Stimulated activated CD8-positive, alpha-beta memory T cell treated with anti-CD3 and anti-CD28 coated beads, Interleukin-4, amount 100 ng/mL, for 4 hours (primary cell): ENCODE results near the gene NHSL2.
A peak's percentile ranks its signal among the peaks of the same experiment; 100 is the strongest.

Source experiments
- DNase-seq, 2 donors: peaks; one replicate each; pipeline ENCODE4 v3.0.0-alpha.2; 2020; ENCODE audit warnings: low read depth in 2 of 2, low spot score in 1 of 2

The NHSL2 gene

GRCh38 chrX:71989768-71990426 is 79.3 kb downstream of the NHSL2 start:
- no peak for DNase-seq

GRCh38 chrX:71990518-71990917 is 79.9 kb downstream of the NHSL2 start:
- DNase-seq, result no peak

GRCh38 chrX:71991164-71991563 is 80.5 kb downstream of the NHSL2 start:
- no peak for DNase-seq

- DNase-seq, result peak; percentile 3 to 34
Observed at GRCh38 chrX:71992711-71993110, 82.1 kb downstream of the NHSL2 start.

GRCh38 chrX:71993371-71993770 is 82.7 kb downstream of the NHSL2 start:
- no peak for DNase-seq

- no peak for DNase-seq
Observed at GRCh38 chrX:71994601-71995000, 84.0 kb downstream of the NHSL2 start.

- DNase-seq, result no peak
Observed at GRCh38 chrX:71995122-71995521, 84.5 kb downstream of the NHSL2 start.

GRCh38 chrX:71996136-71996535 is 85.5 kb downstream of the NHSL2 start:
- DNase-seq, result no peak

- no peak for DNase-seq
Observed at GRCh38 chrX:71996826-71997225, 86.2 kb downstream of the NHSL2 start.

GRCh38 chrX:71997320-71997719 is 86.7 kb downstream of the NHSL2 start:
- no peak for DNase-seq

GRCh38 chrX:71998836-71999509 is 88.3 kb downstream of the NHSL2 start:
- no peak for DNase-seq

- DNase-seq, result no peak
Observed at GRCh38 chrX:71999535-71999934, 88.9 kb downstream of the NHSL2 start.

- DNase-seq, result no peak
Observed at GRCh38 chrX:72001471-72001870, 90.8 kb downstream of the NHSL2 start.

GRCh38 chrX:72001906-72002305 is 91.3 kb downstream of the NHSL2 start:
- no peak for DNase-seq

GRCh38 chrX:72002875-72003274 is 92.2 kb downstream of the NHSL2 start:
- no peak for DNase-seq

GRCh38 chrX:72003811-72004750 is 93.4 kb downstream of the NHSL2 start:
- no peak for DNase-seq

- no peak for DNase-seq
Observed at GRCh38 chrX:72005046-72005445, 94.4 kb downstream of the NHSL2 start.

- DNase-seq, result no peak
Observed at GRCh38 chrX:72006461-72006860, 95.8 kb downstream of the NHSL2 start.

GRCh38 chrX:72009731-72010130 is 99.1 kb downstream of the NHSL2 start:
- no peak for DNase-seq

- DNase-seq, result no peak
Observed at GRCh38 chrX:72011734-72012133, 101.1 kb downstream of the NHSL2 start.

GRCh38 chrX:72015383-72015782 is 104.7 kb downstream of the NHSL2 start:
- DNase-seq, result no peak
